Brain microvascular endothelial cell (primary cell): ENCODE measurements around the gene MYLK.

Source experiments
- DNase-seq: peaks from one replicate; pipeline ENCODE4 v3.0.0-alpha.2; 2020
- H3K27ac ChIP-seq: fragments of 250-450 bp; sonication (Bioruptor Pico); 2 replicates; pipeline ENCODE4 v1.5.1; 2020; ENCODE audit warnings: mild to moderate bottlenecking, moderate library complexity
- H3K27me3 ChIP-seq: fragments of 250-450 bp; sonication (Bioruptor Pico); replicated peaks from 2 replicates; pipeline ENCODE4 v1.5.1; 2020; ENCODE audit warnings: mild to moderate bottlenecking
- H3K36me3 ChIP-seq: fragments of 250-450 bp; sonication (Bioruptor Pico); replicated peaks from 2 replicates; pipeline ENCODE4 v1.5.1; 2020; ENCODE audit warnings: mild to moderate bottlenecking
- H3K4me3 ChIP-seq: 2 replicates; pipeline ENCODE4 v1.5.1; 2011; ENCODE audit warnings: low read depth, mild to moderate bottlenecking, control low read depth, low read length, moderate library complexity
- in situ Hi-C: cut with HindIII; loops from 2 replicates; pipeline ENCODE4 v1.10.0; 2017; ENCODE audit warnings: low sequenced_read_pairs, low pct_ligation_motif_present
- TF ChIP-seq, protein P1 (sequence below): IDR thresholded peaks from 2 replicates; pipeline ENCODE4 v1.5.1; 2011; ENCODE audit warnings: low read depth, mild to moderate bottlenecking, moderate library complexity, low read length, control low read depth, inconsistent platforms; ENCODE audit errors: missing control alignments

Gene MYLK

DNA sequence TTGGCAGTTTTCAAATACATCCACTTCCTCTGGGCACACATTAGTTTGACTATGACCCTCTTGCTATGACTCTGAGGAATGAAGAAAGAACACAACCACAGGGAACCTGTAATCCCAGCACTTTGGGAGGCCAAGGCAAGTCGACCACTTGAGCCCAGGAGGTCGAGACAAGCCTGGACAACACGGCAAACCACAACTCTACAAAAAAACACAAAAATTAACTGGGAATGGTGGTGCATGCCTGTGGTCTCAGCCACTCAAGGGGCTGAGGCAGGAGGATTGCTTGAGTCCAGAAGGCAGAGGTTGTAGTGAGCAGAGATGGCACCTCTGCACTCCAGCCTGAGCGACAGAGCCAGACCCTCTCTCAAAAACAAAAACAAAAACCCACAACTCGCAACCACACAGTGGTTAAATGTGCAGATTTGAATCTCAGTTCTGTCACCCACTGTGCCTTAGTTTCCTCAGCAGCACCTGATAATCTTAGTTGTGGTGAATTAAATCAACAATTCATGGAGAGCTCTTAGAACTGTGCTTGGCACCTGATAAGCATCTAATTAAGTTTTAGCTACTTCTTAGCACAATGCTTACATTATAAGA lies 65.7 kb downstream of the MYLK start:
- no peaks in the 10 kb centered on the region for H3K27me3 ChIP-seq
- no peak for DNase-seq
- peak overlapping the region; percentile 71 for H3K27ac ChIP-seq
- in situ Hi-C loops = no loop called here
- no peaks in the 10 kb centered on the region for H3K36me3 ChIP-seq
- H3K4me3 ChIP-seq = no peak overlapping the region
- TF ChIP-seq, protein P1, sequence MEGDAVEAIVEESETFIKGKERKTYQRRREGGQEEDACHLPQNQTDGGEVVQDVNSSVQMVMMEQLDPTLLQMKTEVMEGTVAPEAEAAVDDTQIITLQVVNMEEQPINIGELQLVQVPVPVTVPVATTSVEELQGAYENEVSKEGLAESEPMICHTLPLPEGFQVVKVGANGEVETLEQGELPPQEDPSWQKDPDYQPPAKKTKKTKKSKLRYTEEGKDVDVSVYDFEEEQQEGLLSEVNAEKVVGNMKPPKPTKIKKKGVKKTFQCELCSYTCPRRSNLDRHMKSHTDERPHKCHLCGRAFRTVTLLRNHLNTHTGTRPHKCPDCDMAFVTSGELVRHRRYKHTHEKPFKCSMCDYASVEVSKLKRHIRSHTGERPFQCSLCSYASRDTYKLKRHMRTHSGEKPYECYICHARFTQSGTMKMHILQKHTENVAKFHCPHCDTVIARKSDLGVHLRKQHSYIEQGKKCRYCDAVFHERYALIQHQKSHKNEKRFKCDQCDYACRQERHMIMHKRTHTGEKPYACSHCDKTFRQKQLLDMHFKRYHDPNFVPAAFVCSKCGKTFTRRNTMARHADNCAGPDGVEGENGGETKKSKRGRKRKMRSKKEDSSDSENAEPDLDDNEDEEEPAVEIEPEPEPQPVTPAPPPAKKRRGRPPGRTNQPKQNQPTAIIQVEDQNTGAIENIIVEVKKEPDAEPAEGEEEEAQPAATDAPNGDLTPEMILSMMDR = no peak

DNA sequence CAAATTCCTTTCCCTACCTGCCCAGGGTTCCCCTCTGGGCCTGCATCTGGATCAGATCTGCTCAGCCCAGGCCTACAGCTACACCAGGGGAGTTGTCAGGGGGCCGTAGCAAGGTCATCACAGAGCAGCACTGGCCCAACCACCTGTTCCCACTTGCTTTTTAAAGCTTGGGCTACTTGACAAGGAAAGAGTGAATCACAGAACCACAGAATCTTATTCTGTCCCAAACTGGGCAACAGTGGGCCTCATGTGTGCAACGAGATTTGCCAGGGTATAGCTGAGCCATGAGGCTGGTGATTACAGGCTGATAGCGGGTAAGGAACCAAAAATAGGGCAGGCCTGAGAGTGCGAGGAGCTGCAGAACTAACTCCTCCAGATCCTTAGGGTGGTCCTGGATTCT lies 66.7 kb downstream of the MYLK start:
- DNase-seq = no peak
- H3K27me3 ChIP-seq = no peaks in the 10 kb centered on the region
- in situ Hi-C loops = no loop called here
- H3K36me3 ChIP-seq = no peaks in the 10 kb centered on the region
- no peak overlapping the region for H3K4me3 ChIP-seq
- H3K27ac ChIP-seq = peak overlapping the region; percentile 1
- TF ChIP-seq, protein P1 = no peak

DNA sequence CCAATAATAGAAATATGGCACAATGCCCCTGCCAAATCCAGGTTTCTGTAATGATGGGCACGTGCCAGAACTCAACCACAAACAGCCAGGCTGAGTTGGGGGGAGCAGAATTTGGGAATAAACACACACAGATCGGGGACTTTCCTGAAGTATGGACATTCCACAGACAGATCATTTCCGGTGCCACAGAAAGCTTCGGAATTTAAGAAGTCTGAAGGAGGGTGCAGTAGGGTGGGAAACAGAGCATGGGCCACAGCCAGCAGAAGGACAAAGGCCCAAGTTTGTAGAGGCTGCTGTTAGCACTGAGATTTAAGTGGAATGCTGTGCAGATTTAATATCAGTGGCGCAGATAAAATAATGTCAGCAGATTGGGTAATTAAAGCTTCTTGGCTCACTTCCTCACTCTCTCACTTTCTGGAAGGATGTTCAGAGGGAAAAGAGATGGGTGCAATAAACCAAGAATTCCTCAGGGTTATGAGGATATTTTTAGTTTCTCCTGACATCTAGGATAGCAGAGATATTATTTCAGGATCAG lies 67.4 kb downstream of the MYLK start:
- peak overlapping the region; percentile 1 for H3K27ac ChIP-seq

DNA sequence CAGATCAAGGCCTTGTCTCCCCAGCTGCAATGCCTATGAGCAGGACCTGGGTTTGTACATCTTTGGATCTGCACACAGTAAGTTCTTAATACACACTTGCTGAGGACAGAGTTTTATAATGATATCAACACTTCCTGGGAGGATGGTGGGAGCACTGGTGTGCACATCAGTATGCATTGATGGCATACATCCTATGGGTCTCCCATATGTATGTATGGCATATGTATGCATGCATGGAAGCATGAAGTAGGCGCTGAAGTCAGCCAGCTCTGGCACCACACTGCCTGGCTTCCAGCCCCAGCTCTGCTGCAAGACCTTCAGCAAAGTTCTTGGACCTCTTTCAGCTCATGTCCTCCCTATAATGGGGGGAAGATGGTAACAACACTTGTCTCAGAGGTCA lies 68.2 kb downstream of the MYLK start:
- in situ Hi-C loops = no loop called here
- DNase-seq = no peak
- no peak overlapping the region for H3K27ac ChIP-seq
- no peaks in the 10 kb centered on the region for H3K36me3 ChIP-seq
- H3K4me3 ChIP-seq = no peak overlapping the region
- H3K27me3 ChIP-seq = no peaks in the 10 kb centered on the region
- TF ChIP-seq, protein P1 = no peak

More for the DNA sequence above, 67.4 kb downstream of the MYLK start:
- Histone ChIP-seq H3K36me3 (no peaks in the 10 kb centered on the region), H3K27me3 (no peaks in the 10 kb centered on the region), H3K4me3 (no peak overlapping the region)
- in situ Hi-C loops = no loop called here
- TF ChIP-seq, protein P1 = no peak
- peak; percentile 58 for DNase-seq

DNA sequence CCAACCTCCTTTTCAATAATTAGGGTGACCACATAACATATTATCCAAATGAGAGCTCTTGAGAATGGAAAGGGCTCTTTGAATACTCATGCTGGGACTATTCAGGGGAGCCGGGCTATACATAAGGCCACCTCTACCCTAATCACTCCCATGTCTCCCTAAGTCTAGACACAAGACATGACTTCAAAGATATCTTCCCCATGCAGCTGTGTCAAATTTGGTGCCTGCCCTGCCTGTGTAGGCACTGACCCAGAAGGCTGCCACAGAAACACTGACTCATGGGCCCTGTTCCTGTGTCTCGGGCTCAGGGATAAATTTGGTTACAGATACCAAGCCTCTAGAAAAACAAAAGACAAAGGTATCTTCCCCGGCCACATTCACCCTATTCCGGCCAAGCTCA lies 70.3 kb downstream of the MYLK start:
- TF ChIP-seq, protein P1 = no peak
- Histone ChIP-seq H3K36me3 (no peaks in the 10 kb centered on the region), H3K27me3 (no peaks in the 10 kb centered on the region), H3K4me3 (no peak overlapping the region), H3K27ac (no peak overlapping the region)
- DNase-seq = peak; percentile 28
- in situ Hi-C loops = no loop called here

DNA sequence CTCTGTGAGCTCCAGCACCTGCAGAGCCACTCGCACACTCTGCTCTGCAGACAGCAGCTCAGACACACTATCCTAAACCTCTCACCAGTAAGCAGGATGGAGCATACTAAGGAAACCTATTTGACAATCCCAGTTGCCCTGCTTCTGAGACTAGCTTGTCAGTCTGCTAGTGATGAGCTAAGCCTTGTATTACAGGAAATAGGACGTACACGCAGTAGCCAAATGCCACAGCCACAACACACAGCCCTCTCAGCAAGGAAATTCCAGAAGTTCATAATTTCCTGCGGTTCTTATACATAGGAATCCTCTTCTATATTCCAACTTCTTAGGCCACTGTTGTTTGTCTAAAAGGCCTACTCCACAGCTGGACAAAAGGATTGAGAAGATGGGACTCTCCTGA lies 74.5 kb downstream of the MYLK start:
- TF ChIP-seq, protein P1 = no peak
- Histone ChIP-seq H3K36me3 (no peaks in the 10 kb centered on the region), H3K27ac (peak overlapping the region; percentile 28), H3K27me3 (no peaks in the 10 kb centered on the region), H3K4me3 (no peak overlapping the region)
- in situ Hi-C loops = no loop called here
- DNase-seq = peak; percentile 69
